Ascending aorta (tissue), 2 donors: ENCODE measurements around the gene KSR1. TPM values are rescaled to one million over a fixed set of nuclear protein-coding genes. Genes with fewer than 3 reads are reported as not detected.

Experiments
- DNase-seq, 2 donors: peaks; one replicate each; pipeline ENCODE4 v3.0.0-alpha.2; 2019; ENCODE audit warnings: low spot score in 2 of 2
- H3K27ac ChIP-seq, 2 donors: fragments of 200-600 bp; sonication (generic); one replicate each; pipeline ENCODE4 v1.5.1; 2016 to 2017; ENCODE audit warnings: mild to moderate bottlenecking in 1 of 2
- H3K27me3 ChIP-seq: fragments of 200-600 bp; sonication (generic); one replicate; pipeline ENCODE4 v1.5.1; 2017
- H3K36me3 ChIP-seq, 2 donors: fragments of 200-600 bp; sonication (generic); one replicate each; pipeline ENCODE4 v1.5.1; 2016
- H3K4me1 ChIP-seq, 2 donors: fragments of 200-600 bp; sonication (generic); one replicate each; pipeline ENCODE4 v1.5.1; 2016 to 2017; ENCODE audit warnings: mild to moderate bottlenecking in 1 of 2
- H3K4me3 ChIP-seq, 2 donors: fragments of 200-600 bp; sonication (generic); one replicate each; pipeline ENCODE4 v1.5.1; 2016 to 2017; ENCODE audit warnings: mild to moderate bottlenecking in 1 of 2
- H3K9me3 ChIP-seq, 2 donors: fragments of 200-600 bp; sonication (generic); one replicate each; pipeline ENCODE4 v1.5.1; 2016
- intact Hi-C: fragments of 100-400 bp; cut with DNase I; formaldehyde crosslinking; loops from one replicate; pipeline ENCODE4 v1.15.1; 2023
- total RNA-seq: library from RNA; depleted of rRNA; stranded (reverse); fragments of >200 nt; gene quantifications from one replicate; pipeline ENCODE4 v1.1.0, GENCODE V29; 2016
- TF ChIP-seq, protein P1 (sequence below), 3 experiments: fragments of 200-600 bp in 2 of 3; fragments of 450-650 bp in 1 of 3; sonication (generic) in 2 of 3; IDR thresholded peaks; one replicate each; pipeline ENCODE4 v1.5.1; 2016 to 2019; ENCODE audit warnings: antibody characterized with exemption in 3 of 3, mild to moderate bottlenecking in 1 of 3, moderate library complexity in 1 of 3

Gene KSR1
- total RNA-seq, 1 donor from 2014 or later: 42.6 TPM

DNA sequence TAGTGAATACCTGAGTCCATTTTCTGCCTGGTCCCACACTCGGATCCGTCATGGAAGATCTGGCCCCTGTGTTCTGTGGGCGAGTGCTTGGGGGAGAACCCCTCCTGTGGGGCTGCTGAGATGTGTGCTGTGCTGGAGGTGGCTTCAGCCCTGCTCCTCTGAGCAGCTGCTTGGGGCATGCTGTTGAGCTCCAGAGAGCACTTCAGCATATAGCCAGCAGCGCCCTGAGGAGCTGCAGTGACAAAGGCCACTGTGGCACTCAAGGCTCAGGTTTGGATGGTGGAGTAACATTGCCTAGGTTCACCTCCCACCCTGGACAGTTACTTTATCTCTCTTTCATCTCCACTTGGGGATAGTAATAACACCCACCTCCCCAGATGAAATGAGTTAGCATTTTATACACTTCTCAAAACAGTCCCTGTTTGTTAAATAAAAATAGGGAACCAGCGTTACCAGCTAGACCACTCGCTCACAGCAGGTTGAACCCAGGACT is 75.3 kb downstream of the KSR1 start:
- H3K27ac ChIP-seq: peak overlapping the region; percentile 41 to 42
- intact Hi-C loops: no loop called here
- no peaks in the 10 kb centered on the region for H3K36me3 ChIP-seq
- H3K4me1 ChIP-seq: peaks cover 12 to 20% of the 10 kb centered on the region in 2 donors
- TF ChIP-seq, protein P1, sequence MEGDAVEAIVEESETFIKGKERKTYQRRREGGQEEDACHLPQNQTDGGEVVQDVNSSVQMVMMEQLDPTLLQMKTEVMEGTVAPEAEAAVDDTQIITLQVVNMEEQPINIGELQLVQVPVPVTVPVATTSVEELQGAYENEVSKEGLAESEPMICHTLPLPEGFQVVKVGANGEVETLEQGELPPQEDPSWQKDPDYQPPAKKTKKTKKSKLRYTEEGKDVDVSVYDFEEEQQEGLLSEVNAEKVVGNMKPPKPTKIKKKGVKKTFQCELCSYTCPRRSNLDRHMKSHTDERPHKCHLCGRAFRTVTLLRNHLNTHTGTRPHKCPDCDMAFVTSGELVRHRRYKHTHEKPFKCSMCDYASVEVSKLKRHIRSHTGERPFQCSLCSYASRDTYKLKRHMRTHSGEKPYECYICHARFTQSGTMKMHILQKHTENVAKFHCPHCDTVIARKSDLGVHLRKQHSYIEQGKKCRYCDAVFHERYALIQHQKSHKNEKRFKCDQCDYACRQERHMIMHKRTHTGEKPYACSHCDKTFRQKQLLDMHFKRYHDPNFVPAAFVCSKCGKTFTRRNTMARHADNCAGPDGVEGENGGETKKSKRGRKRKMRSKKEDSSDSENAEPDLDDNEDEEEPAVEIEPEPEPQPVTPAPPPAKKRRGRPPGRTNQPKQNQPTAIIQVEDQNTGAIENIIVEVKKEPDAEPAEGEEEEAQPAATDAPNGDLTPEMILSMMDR (IDR thresholded peaks at IDR 0.05): no peak
- no peak for DNase-seq
- H3K9me3 ChIP-seq: no peaks in the 10 kb centered on the region
- no peaks in the 10 kb centered on the region for H3K27me3 ChIP-seq
- no peak overlapping the region for H3K4me3 ChIP-seq

DNA sequence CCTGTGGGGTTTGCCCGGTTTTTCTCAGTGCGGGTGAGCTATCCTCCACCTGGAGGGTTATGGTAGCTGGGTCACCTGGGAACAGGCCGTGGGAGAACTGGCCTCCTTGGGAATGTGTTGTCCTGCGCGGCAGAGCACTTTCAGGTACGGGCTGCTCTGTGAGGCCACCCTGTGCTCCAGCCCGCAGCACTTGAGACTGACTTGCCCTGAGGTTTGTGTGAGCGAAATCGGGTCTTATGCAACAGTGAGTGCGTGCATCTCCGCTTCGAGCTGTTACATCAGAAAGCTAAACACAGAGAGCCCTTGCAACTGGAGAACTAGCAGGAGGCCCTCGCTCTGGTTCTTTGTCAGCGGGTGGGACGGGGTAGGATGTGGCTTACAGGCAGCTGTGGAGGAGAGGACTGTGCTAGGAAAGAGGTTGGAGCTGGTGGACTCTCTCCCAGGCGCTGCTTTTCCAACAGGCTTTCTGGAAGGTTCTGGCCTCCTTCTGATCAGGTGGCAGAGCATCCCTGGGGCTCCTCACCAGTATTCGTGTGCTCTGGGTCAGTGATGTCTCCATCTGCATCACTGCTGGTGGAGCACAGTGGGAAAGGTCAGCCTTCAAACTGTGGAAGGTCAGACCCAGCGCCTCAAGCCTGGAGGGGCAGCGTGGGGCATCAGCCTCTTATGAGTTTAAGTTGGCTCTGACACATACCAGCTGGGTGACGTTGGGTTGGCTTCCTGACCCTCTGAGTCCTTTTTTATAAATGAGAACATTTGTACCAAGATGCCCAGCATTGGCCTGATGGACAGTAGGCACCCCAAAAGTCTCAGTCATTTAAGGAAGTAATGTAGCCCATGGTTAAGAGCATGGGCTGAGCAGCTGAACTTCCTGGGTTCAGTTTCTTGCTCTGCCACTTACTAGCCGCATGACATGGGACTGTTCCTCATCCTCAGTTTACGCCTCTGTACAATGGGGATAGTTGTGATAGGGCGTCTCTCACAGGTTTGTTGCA is 76.3 kb downstream of the KSR1 start:
- intact Hi-C loops: no loop called here
- no peak overlapping the region for H3K27ac ChIP-seq
- TF ChIP-seq, protein P1 (IDR thresholded peaks at IDR 0.05): no peak
- no peaks in the 10 kb centered on the region for H3K27me3 ChIP-seq
- H3K36me3 ChIP-seq: no peaks in the 10 kb centered on the region
- no peak overlapping the region for H3K4me3 ChIP-seq
- no peaks in the 10 kb centered on the region for H3K9me3 ChIP-seq
- peaks cover 12 to 17% of the 10 kb centered on the region in 2 donors for H3K4me1 ChIP-seq
- peak; percentile 28 to 71 for DNase-seq

DNA sequence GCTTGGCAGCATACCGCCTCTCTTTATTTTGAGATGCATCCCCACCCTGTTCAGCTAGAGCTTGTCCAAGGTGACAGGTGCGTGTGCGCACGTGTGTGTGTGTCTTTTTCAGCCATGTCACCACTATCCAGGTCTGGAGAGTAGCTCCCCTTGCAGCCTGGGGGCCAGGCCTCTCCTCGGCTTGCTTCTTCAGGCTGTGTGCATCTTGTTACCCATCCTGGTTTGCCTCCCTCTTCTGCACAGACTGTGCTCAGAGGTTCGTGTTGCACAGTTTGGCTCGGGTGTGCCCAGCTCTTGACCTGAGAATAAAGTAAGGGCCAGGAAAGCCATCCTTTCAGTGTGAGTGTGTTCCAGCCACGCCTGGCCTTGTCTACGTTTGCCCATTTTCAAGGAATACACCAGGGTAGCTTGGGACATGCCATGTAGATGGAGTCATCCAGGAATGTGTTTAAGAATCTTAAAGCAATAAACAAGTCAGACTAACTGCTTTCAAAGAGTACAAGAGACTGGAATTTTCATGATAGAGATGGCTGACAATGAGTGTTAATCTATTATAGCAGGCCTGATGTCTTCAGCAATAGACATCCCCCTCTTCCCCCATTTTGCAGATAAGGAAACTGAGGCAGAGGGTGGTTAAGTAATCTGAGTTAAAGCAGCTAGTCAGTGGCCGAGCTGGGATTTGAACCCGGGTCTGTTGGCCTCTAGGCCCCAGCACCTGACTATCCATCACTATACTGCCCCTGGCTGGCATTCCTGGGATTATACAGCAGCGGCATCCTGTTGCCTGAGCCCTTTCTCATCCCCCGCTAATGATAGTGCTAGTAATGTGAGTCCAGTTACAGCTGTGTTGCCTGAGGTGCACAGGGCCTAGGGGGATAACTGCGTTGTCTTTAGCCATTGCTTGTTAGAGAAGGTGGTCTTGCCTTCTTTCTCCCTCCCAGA is 77.9 kb downstream of the KSR1 start:
- TF ChIP-seq, protein P1 (IDR thresholded peaks at IDR 0.05): no peak
- H3K27me3 ChIP-seq: no peaks in the 10 kb centered on the region
- DNase-seq: no peak
- no peak overlapping the region for H3K4me3 ChIP-seq
- H3K36me3 ChIP-seq: no peaks in the 10 kb centered on the region
- H3K9me3 ChIP-seq: no peaks in the 10 kb centered on the region
- intact Hi-C loops: no loop called here
- H3K4me1 ChIP-seq: peaks cover 12 to 17% of the 10 kb centered on the region in 2 donors
- H3K27ac ChIP-seq: no peak overlapping the region

DNA sequence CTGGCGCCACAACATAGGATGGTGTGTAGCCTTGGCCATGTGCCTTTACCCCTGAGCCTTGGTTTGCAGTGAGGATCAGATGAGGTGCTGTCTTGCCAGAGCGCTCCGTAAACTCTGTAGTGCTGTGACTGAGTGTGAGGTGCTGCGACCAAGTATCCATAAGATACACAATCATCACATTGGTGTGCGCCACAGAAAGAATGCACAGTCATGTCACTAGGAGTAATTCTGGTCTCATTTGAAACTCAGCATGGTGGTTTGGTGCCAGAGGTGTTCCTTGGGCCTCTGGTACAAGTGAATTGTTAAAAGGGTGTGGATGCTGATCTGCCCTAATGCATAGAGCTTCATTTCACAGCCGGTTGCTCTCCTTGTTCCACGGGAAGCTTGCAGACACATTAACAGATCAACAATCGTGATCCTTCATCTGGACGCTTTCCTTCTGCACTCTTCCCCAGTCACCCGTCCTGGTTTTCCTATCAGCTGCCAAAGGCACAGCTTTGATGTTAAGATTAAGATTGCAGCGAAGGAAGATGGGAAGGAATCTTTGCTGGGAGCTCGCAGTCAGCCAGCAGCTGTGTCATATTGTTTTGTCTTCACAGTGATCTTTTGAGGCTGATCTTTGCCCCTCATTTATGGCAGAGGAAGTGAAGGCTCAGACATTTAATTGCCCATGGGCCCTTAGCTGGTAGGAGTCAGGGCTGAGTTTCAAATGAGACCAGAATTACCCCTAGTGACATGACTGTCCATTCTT is 79.1 kb downstream of the KSR1 start:
- Histone ChIP-seq H3K4me3 (no peak overlapping the region), H3K27me3 (no peaks in the 10 kb centered on the region), H3K4me1 (peaks cover 14 to 21% of the 10 kb centered on the region in 2 donors), H3K9me3 (no peaks in the 10 kb centered on the region), H3K36me3 (no peaks in the 10 kb centered on the region), H3K27ac (no peak overlapping the region)
- DNase-seq: no peak
- intact Hi-C loops: no loop called here
- TF ChIP-seq, protein P1 (IDR thresholded peaks at IDR 0.05): no peak

DNA sequence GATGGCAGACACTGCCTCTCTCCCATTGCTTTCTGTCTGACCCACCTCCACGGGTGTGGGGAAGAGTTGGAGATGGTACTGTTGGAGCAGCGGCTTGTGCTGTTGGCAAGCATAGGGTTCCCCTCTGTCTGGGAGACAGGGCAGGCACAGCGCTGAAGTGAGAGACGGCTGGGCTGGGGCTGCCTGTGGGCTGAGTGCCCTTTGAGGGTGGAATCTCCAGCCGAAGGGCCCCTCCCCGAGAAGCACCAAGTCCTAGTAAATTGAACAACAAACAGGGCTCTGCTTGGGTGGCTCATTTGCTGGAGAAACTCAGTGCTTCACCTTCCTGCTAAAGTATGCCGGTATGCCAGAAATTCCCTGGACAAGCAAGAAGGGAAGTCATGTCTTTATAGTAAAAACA is 79.7 kb downstream of the KSR1 start:
- H3K36me3 ChIP-seq: no peaks in the 10 kb centered on the region
- TF ChIP-seq, protein P1 (IDR thresholded peaks at IDR 0.05): no peak
- peaks cover 14 to 22% of the 10 kb centered on the region in 2 donors for H3K4me1 ChIP-seq
- H3K27me3 ChIP-seq: no peaks in the 10 kb centered on the region
- no peak overlapping the region for H3K4me3 ChIP-seq
- H3K27ac ChIP-seq: no peak overlapping the region
- no peak for DNase-seq
- intact Hi-C loops: no loop called here
- H3K9me3 ChIP-seq: no peaks in the 10 kb centered on the region
